Loucy (cell line): ENCODE measurements around the gene ACP4.

Experiments
- H2AFZ ChIP-seq: fragments of 200-600 bp; sonication (generic); 2 replicates; pipeline ENCODE4 v1.6.0; 2016; ENCODE audit warnings: antibody characterized with exemption, mild to moderate bottlenecking, low read length, moderate library complexity
- H3F3A ChIP-seq: fragments of 200-600 bp; 2 replicates; pipeline ENCODE4 v1.6.0; 2016; ENCODE audit warnings: antibody characterized with exemption, low read depth, mild to moderate bottlenecking
- H3K27me3 ChIP-seq: fragments of 200-600 bp; sonication (generic); 2 replicates; pipeline ENCODE4 v1.6.1; 2014; ENCODE audit warnings: low read length, mild to moderate bottlenecking; ENCODE audit not compliant: insufficient read depth, poor library complexity, severe bottlenecking
- H3K36me3 ChIP-seq: fragments of 200-600 bp; sonication (generic); 2 replicates; pipeline ENCODE4 v1.6.1; 2016; ENCODE audit warnings: low read length; ENCODE audit not compliant: insufficient read depth
- H3K4me1 ChIP-seq: fragments of 200-600 bp; sonication (generic); 2 replicates; pipeline ENCODE4 v1.5.1; 2014; ENCODE audit warnings: low read length, mild to moderate bottlenecking; ENCODE audit not compliant: insufficient read depth, poor library complexity, severe bottlenecking
- H3K4me2 ChIP-seq: fragments of 200-600 bp; sonication (generic); 2 replicates; pipeline ENCODE4 v1.6.0; 2014; ENCODE audit warnings: antibody characterized with exemption, low read length, low read depth, mild to moderate bottlenecking; ENCODE audit not compliant: poor library complexity, severe bottlenecking
- H3K4me3 ChIP-seq: fragments of 200-600 bp; sonication (generic); 2 replicates; pipeline ENCODE4 v1.5.1; 2014; ENCODE audit warnings: low read length, mild to moderate bottlenecking, mixed read lengths; ENCODE audit not compliant: poor library complexity, severe bottlenecking
- H3K79me2 ChIP-seq: fragments of 200-600 bp; sonication (generic); 2 replicates; pipeline ENCODE4 v1.6.1; 2014; ENCODE audit warnings: low read length; ENCODE audit not compliant: insufficient read depth
- H3K9ac ChIP-seq: fragments of 200-600 bp; sonication (generic); 2 replicates; pipeline ENCODE4 v1.6.0; 2014; ENCODE audit warnings: mild to moderate bottlenecking, low read depth, low read length, moderate library complexity; ENCODE audit not compliant: poor library complexity, severe bottlenecking
- H3K9me2 ChIP-seq: fragments of 200-600 bp; sonication (generic); replicated peaks from 2 replicates; pipeline ENCODE4 v1.6.1; 2016; ENCODE audit warnings: low read depth, low read length, mixed read lengths
- H3K9me3 ChIP-seq: fragments of 200-600 bp; sonication (generic); 2 replicates; pipeline ENCODE4 v1.6.1; 2014; ENCODE audit warnings: mild to moderate bottlenecking, antibody characterized with exemption, low read length, low read depth; ENCODE audit not compliant: insufficient read depth
- H4K20me1 ChIP-seq: fragments of 200-600 bp; sonication (generic); 2 replicates; pipeline ENCODE4 v1.6.0; 2014; ENCODE audit warnings: antibody characterized with exemption, low read length, mild to moderate bottlenecking; ENCODE audit not compliant: insufficient read depth, poor library complexity, severe bottlenecking
- CTCF ChIP-seq: fragments of 200-600 bp; sonication (generic); conservative IDR thresholded peaks from 2 replicates; pipeline ENCODE4 v1.5.1; 2014; ENCODE audit warnings: mild to moderate bottlenecking, antibody characterized with exemption, low read length
- EZH2phosphoT487 ChIP-seq: fragments of 200-600 bp; IDR thresholded peaks from 2 replicates; pipeline ENCODE4 v1.6.1; 2018; ENCODE audit warnings: antibody characterized with exemption, mild to moderate bottlenecking, moderate library complexity, borderline replicate concordance

The ACP4 gene

GRCh38 chr19:50833117-50833801 is 43.0 kb downstream of the ACP4 start, which contains the start of gene KLK15:
KLK15 (minus strand) TSS chr19:50833574; CDS start chr19:50831492, 2,082 bp downstream.
- H3K9ac ChIP-seq: no peak within 1 kb of the TSS
- no peak within 1 kb of the TSS for H3K4me2 ChIP-seq
- H3K4me3 ChIP-seq: no peak within 1 kb of the TSS
- no peak for TF ChIP-seq EZH2phosphoT487
- no peak for TF ChIP-seq CTCF
- H3K79me2 ChIP-seq: no peaks in the 10 kb centered on the region
- no peaks in the 10 kb centered on the region for H3K9me3 ChIP-seq
- no peaks in the 10 kb centered on the region for H3K36me3 ChIP-seq
- H3F3A ChIP-seq: no peaks in the 10 kb centered on the region
- H2AFZ ChIP-seq: no peak within 1 kb of the TSS
- H4K20me1 ChIP-seq: no peaks in the 10 kb centered on the region
- H3K27me3 ChIP-seq: no peaks in the 10 kb centered on the region
- no peaks in the 10 kb centered on the region for H3K4me1 ChIP-seq
- no peaks in the 10 kb centered on the region for H3K9me2 ChIP-seq

GRCh38 chr19:50833802-50834167 is 43.6 kb downstream of the ACP4 start:
- Histone ChIP-seq H3K9me3 (no peaks in the 10 kb centered on the region), H3K9me2 (no peaks in the 10 kb centered on the region), H3K4me3 (no peak overlapping the region), H3K27me3 (no peaks in the 10 kb centered on the region), H3K4me2 (no peak overlapping the region), H3K9ac (no peak overlapping the region), H3K79me2 (no peaks in the 10 kb centered on the region), H2AFZ (no peak overlapping the region), H3K36me3 (no peaks in the 10 kb centered on the region), H3F3A (no peaks in the 10 kb centered on the region), H3K4me1 (no peaks in the 10 kb centered on the region), H4K20me1 (no peaks in the 10 kb centered on the region)
- TF ChIP-seq CTCF (no peak), EZH2phosphoT487 (no peak)

- H3K9ac ChIP-seq: peak overlapping the region; percentile 45
- no peaks in the 10 kb centered on the region for H3F3A ChIP-seq
- peak overlapping the region; percentile 90 for H2AFZ ChIP-seq
- no peaks in the 10 kb centered on the region for H3K36me3 ChIP-seq
- no peaks in the 10 kb centered on the region for H3K9me3 ChIP-seq
- TF ChIP-seq EZH2phosphoT487 (no peak), CTCF (no peak)
- H4K20me1 ChIP-seq: no peaks in the 10 kb centered on the region
- no peaks in the 10 kb centered on the region for H3K27me3 ChIP-seq
- H3K79me2 ChIP-seq: no peaks in the 10 kb centered on the region
- H3K4me1 ChIP-seq: no peaks in the 10 kb centered on the region
- H3K4me3 ChIP-seq: peak overlapping the region; percentile 69
- H3K4me2 ChIP-seq: peak overlapping the region; percentile 52
- H3K9me2 ChIP-seq: no peaks in the 10 kb centered on the region
These were observed 45.0 kb downstream of the ACP4 start for GRCh38 chr19:50835103-50835784.
